ENCODE data around the gene SLC5A5. TPM values are rescaled to one million over a fixed set of nuclear protein-coding genes. Genes with fewer than 3 reads are reported as not detected.

The SLC5A5 gene
- total and polyA plus RNA-seq, 2 of the 8 experiments (the other 6 are each of a cell fraction or from before 2014, with no cell fraction given): 1.5 to 1.8 TPM

- no peaks in the 10 kb centered on the region for H3K27me3 ChIP-seq (replicated peaks in 1 of 4; ENCODE audit: control insufficient read depth in 3 of 4, extremely low read depth in 1 of 4, insufficient read depth in 3 of 4, low read length in 3 of 4)
- peak within 1 kb of the TSS; percentile 99; the same call in 1 of the 2 replicates for H2BK12ac ChIP-seq (ENCODE audit: low read depth, low read length)
- no peak within 1 kb of the TSS for H2BK20ac ChIP-seq (ENCODE audit: low read length)
- no peaks in the 10 kb centered on the region for H3K9me3 ChIP-seq (ENCODE audit: insufficient read depth in 2 of 2, low read depth in 1 of 2, low read length in 1 of 2)
- H3K79me2 ChIP-seq (ENCODE audit: control insufficient read depth in 1 of 2, insufficient read depth in 2 of 2, low read length in 2 of 2): peaks cover 0 to 7% of the 10 kb centered on the region in 2 experiments; a peak in 2 of 4 replicates
- FAIRE-seq: peak; percentile 24
- H3K79me1 ChIP-seq (ENCODE audit: low read depth, low read length): no peaks in the 10 kb centered on the region
- H3K4me3 ChIP-seq (ENCODE audit: extremely low read depth in 1 of 4, insufficient read depth in 2 of 4, low read depth in 3 of 4, low read length in 4 of 4): peak within 1 kb of the TSS; percentile 80 to 94 (median 91)
- peak within 1 kb of the TSS; percentile 71 to 89 (median 85) for H3K9ac ChIP-seq (replicated peaks in 1 of 4; ENCODE audit: extremely low read depth in 1 of 4, low read depth in 3 of 4, low read length in 3 of 4)
- peaks cover 0 to 4% (median 2%) of the 10 kb centered on the region in 4 experiments; a peak in 3 of 7 replicates for H3K4me1 ChIP-seq (replicated peaks in 1 of 4; ENCODE audit: control insufficient read depth in 3 of 4, insufficient read depth in 4 of 4, low read length in 3 of 4)
- no peak within 1 kb of the TSS for H2BK15ac ChIP-seq (ENCODE audit: low read length)
- 2% methylated on average over 64 of the region's 64 CpGs; no CpG with 5 or more reads in 1 of the 2 experiments for WGBS, 2 experiments (ENCODE audit: extremely low coverage in 1 of 2, insufficient coverage in 1 of 2, insufficient read length in 1 of 2, insufficient replicate concordance in 2 of 2, low coverage in 1 of 2, low lambda C conversion rate in 2 of 2, missing lambda C conversion rate in 1 of 2)
- peak within 1 kb of the TSS; percentile 29 to 92 for H3K4me2 ChIP-seq (ENCODE audit: insufficient read depth in 1 of 2, low read depth in 2 of 2, low read length in 2 of 2)
- H4K5ac ChIP-seq (ENCODE audit: insufficient read length, low read depth, low read length): peak within 1 kb of the TSS; percentile 99
- peak within 1 kb of the TSS; percentile 82 for H3K56ac ChIP-seq (replicated peaks; ENCODE audit: insufficient read length, low read depth, low read length)
- ChIA-PET CTCF (ENCODE audit: partially characterized antibody) (interaction anchor here (0.6 to 10.3 kb wide), 28 partner anchors 10 to 158 kb away, joined by 3 to 200 read pairs (median 4); partner anchors contain the start of genes KCNN1, RPL18A and SLC5A5), POLR2A (ENCODE audit: partially characterized antibody) (interaction anchor here (0.6 to 14.8 kb wide), 23 partner anchors 11 to 272 kb away, joined by 3 to 392 read pairs (median 4); partner anchors contain the start of genes RPL18A and SLC5A5)
- peak within 1 kb of the TSS; percentile 95 for H4K8ac ChIP-seq (ENCODE audit: extremely low read depth, insufficient read depth, low read length)
- peak within 1 kb of the TSS; percentile 97 for H4K91ac ChIP-seq (replicated peaks; ENCODE audit: insufficient read length, low read length)
- no peak within 1 kb of the TSS for H3K14ac ChIP-seq (ENCODE audit: insufficient read length)
- H3K4ac ChIP-seq (replicated peaks; ENCODE audit: insufficient read length, low read depth, low read length): peak within 1 kb of the TSS; percentile 15
- H2BK120ac ChIP-seq (replicated peaks; ENCODE audit: low read depth, low read length): peak within 1 kb of the TSS; percentile 91
- no peaks in the 10 kb centered on the region for H4K20me1 ChIP-seq (replicated peaks in 1 of 2; ENCODE audit: control insufficient read depth in 1 of 2, insufficient read depth in 2 of 2, low read length in 2 of 2)
- H2BK5ac ChIP-seq (ENCODE audit: low read depth, low read length): peak within 1 kb of the TSS; percentile 99
- no peaks in the 10 kb centered on the region for H3K36me3 ChIP-seq (ENCODE audit: control insufficient read depth in 2 of 4, insufficient read depth in 4 of 4, low read length in 3 of 4)
- peaks cover 7% of the 10 kb centered on the region; the same call in 1 of the 2 replicates for H3K23me2 ChIP-seq (ENCODE audit: low read depth, low read length)
- DNase-seq (ENCODE audit: low read depth in 1 of 2, low spot score in 2 of 2): peak; percentile 86 to 95
- no peak within 1 kb of the TSS for H3K23ac ChIP-seq (ENCODE audit: insufficient read length)
- peak within 1 kb of the TSS; percentile 39; the same call in 1 of the 2 replicates for H2AK5ac ChIP-seq (ENCODE audit: low read depth, low read length)
- H3K27ac ChIP-seq (ENCODE audit: low read depth, low read length): peak within 1 kb of the TSS; percentile 96
- peak within 1 kb of the TSS; percentile 91 for H3K18ac ChIP-seq (ENCODE audit: extremely low read depth, low read length)
- peak within 1 kb of the TSS; percentile 99 for H2AFZ ChIP-seq (ENCODE audit: low read length)
- TF ChIP-seq SAP30 (IDR thresholded peaks at IDR 0.05; ENCODE audit: insufficient read depth, insufficient replicate concordance, low read length): peak; percentile 96
- peak; percentile 99 for TF ChIP-seq CREB1 (IDR thresholded peaks at IDR 0.05)
- peak; percentile 85 for TF ChIP-seq USF2 (IDR thresholded peaks at IDR 0.05; ENCODE audit: low read length)
- peak; percentile 74 for TF ChIP-seq ASH2L (IDR thresholded peaks at IDR 0.05; ENCODE audit: low read length)
- no peak for TF ChIP-seq TAF7 (optimal IDR thresholded peaks at IDR 0.05; ENCODE audit: borderline replicate concordance, low read depth, low read length)
- no peak for TF ChIP-seq CBX8 (IDR thresholded peaks at IDR 0.05; ENCODE audit: borderline replicate concordance, low read depth, low read length)
- TF ChIP-seq SP2 (IDR thresholded peaks at IDR 0.05; ENCODE audit: low read length): no peak
- TF ChIP-seq RAD21 (IDR thresholded peaks at IDR 0.05 in 1 of 2, conservative IDR thresholded peaks at IDR 0.05 in 1 of 2; ENCODE audit: low read depth in 2 of 2, low read length in 2 of 2): peak; percentile 97 to 98
- TF ChIP-seq MAFK (IDR thresholded peaks at IDR 0.05; ENCODE audit: low read depth, low read length): no peak
Measured at GRCh38 chr19:17932485-17933338, 61.0 kb downstream of the SLC5A5 start, which contains the start of gene CCDC124. TSS of gene CCDC124 (plus strand) at chr19:17933015. CDS start at chr19:17936421, 3,406 bp downstream.
